Astrocyte of the cerebellum (primary cell): ENCODE results near the gene GRIK1.

Experiments
- DNase-seq: peaks from one replicate; pipeline ENCODE4 v3.0.0-alpha.2; 2011; ENCODE audit warnings: low read depth
- H3K4me3 ChIP-seq: 2 replicates; pipeline ENCODE4 v1.5.1; 2011; ENCODE audit warnings: mild to moderate bottlenecking, low read depth, low read length, moderate library complexity
- in situ Hi-C: cut with HindIII; loops from 2 replicates; pipeline ENCODE4 v1.10.0; 2017; ENCODE audit warnings: low sequenced_read_pairs
- TF ChIP-seq, protein P1 (sequence below): IDR thresholded peaks from 2 replicates; pipeline ENCODE4 v1.5.1; 2012; ENCODE audit warnings: low read length, low read depth, moderate library complexity, mild to moderate bottlenecking; ENCODE audit errors: missing control alignments

The GRIK1 gene

GRCh38 chr21:29654855-29655254 is 284.9 kb downstream of the GRIK1 start:
- DNase-seq, result no peak
- H3K4me3 ChIP-seq, result no peak overlapping the region
- in situ Hi-C loops, result no loop called here
- TF ChIP-seq, protein P1, sequence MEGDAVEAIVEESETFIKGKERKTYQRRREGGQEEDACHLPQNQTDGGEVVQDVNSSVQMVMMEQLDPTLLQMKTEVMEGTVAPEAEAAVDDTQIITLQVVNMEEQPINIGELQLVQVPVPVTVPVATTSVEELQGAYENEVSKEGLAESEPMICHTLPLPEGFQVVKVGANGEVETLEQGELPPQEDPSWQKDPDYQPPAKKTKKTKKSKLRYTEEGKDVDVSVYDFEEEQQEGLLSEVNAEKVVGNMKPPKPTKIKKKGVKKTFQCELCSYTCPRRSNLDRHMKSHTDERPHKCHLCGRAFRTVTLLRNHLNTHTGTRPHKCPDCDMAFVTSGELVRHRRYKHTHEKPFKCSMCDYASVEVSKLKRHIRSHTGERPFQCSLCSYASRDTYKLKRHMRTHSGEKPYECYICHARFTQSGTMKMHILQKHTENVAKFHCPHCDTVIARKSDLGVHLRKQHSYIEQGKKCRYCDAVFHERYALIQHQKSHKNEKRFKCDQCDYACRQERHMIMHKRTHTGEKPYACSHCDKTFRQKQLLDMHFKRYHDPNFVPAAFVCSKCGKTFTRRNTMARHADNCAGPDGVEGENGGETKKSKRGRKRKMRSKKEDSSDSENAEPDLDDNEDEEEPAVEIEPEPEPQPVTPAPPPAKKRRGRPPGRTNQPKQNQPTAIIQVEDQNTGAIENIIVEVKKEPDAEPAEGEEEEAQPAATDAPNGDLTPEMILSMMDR, result no peak

- in situ Hi-C loops, result no loop called here
- DNase-seq, result no peak
- H3K4me3 ChIP-seq, result no peak overlapping the region
- TF ChIP-seq, protein P1, result no peak
Observed at GRCh38 chr21:29654203-29654602, 285.6 kb downstream of the GRIK1 start.

DNA sequence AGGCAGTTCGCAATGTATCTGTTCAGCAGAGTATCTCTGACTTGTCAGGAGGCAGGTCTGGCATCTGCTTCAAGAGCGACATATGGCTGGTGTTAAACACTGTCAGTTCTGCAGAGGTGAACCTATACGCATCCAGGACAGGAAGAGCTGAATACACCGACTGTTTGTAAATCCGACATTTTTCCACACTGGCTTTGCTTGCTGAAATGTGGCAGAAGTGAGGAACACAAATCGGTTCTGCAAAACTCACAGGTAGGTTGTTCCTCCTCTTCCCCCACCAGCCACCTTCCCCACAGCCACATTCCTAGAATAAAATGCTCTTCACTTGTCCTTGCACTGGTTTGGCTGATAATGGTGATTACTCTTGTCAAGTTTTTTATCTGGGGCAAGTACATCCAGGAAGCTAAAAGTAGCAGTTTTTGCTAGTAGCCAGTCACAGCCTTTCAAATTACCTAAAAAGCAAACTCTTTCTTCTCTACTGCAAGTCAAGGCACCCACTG is 289.2 kb downstream of the GRIK1 start:
- no peak overlapping the region for H3K4me3 ChIP-seq
- TF ChIP-seq, protein P1, result no peak
- DNase-seq, result no peak
- in situ Hi-C loops, result no loop called here

DNA sequence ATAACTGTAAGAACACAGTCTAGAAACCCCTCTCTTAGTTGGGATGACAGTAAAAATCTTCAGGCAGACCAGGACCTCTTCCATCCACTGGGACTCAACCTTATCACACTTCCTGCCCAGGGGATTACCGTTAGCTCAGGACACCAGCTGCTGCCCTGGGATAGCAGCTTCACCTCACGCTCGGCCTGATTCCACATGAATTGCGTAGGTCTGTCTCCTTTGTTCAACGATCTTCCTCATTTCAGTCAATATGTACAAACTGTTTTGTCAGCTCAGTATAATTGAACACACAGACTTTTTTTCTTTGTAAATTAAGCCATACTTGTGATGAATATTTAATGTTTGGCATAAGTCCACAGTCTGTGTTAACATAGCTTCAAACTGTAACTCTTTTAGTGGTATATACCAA is 290.4 kb downstream of the GRIK1 start:
- in situ Hi-C loops, result no loop called here
- H3K4me3 ChIP-seq, result no peak overlapping the region
- TF ChIP-seq, protein P1, result no peak
- DNase-seq, result no peak

- in situ Hi-C loops, result no loop called here
- no peak overlapping the region for H3K4me3 ChIP-seq
- TF ChIP-seq, protein P1, result no peak
- no peak for DNase-seq
Observed at GRCh38 chr21:29648710-29649240, 291.0 kb downstream of the GRIK1 start.

- no peak for DNase-seq
- no peak overlapping the region for H3K4me3 ChIP-seq
- TF ChIP-seq, protein P1, result no peak
- in situ Hi-C loops, result no loop called here
Observed at GRCh38 chr21:29647353-29647781, 292.4 kb downstream of the GRIK1 start.
